OCI-LY3 (cell line): ENCODE results near the gene KIF3B.
"Not testable (repeated sequence)": the region's sequence is repeated elsewhere in the genome, so short reads cannot be mapped to it uniquely, and the experiment has no call there.

ENCODE experiments used
- H2AFZ ChIP-seq: fragments of 200-600, 300-600 bp; shearing (Covaris generic); 2 replicates; pipeline ENCODE4 v1.6.0; 2014; ENCODE audit warnings: antibody characterized with exemption, low read depth, low read length
- H3K27ac ChIP-seq: fragments of 200-600, 300-600 bp; sonication (generic); 2 replicates; pipeline ENCODE4 v1.5.1; 2014; ENCODE audit warnings: mild to moderate bottlenecking, low read length, moderate library complexity, mixed read lengths
- H3K27me3 ChIP-seq: fragments of 200-600, 300-600 bp; sonication (generic); 2 replicates; pipeline ENCODE4 v1.6.1; 2014; ENCODE audit warnings: low read depth, low read length, mixed read lengths
- H3K36me3 ChIP-seq: fragments of 200-600, 300-600 bp; sonication (generic); replicated peaks from 2 replicates; pipeline ENCODE3; 2014; ENCODE audit warnings: low read depth, low read length, mixed read lengths
- H3K4me1 ChIP-seq: fragments of 300-600, 200-600 bp; sonication (generic); 2 replicates; pipeline ENCODE4 v1.6.1; 2014; ENCODE audit warnings: low read length, mixed read lengths
- H3K4me2 ChIP-seq: fragments of 200-600, 300-600 bp; sonication (generic); 2 replicates; pipeline ENCODE4 v1.6.1; 2014; ENCODE audit warnings: low read length, mixed read lengths
- H3K4me3 ChIP-seq: fragments of 300-600, 200-600 bp; sonication (generic); 2 replicates; pipeline ENCODE4 v1.5.1; 2014; ENCODE audit warnings: antibody characterized with exemption, mild to moderate bottlenecking, low read length, moderate library complexity
- H3K79me2 ChIP-seq: fragments of 300-600, 200-600 bp; shearing (Covaris generic); 2 replicates; pipeline ENCODE4 v1.6.1; 2014; ENCODE audit warnings: mild to moderate bottlenecking, low read length, mixed read lengths
- H3K9ac ChIP-seq: fragments of 300-600, 200-600 bp; shearing (Covaris generic); 2 replicates; pipeline ENCODE4 v1.6.0; 2014; ENCODE audit warnings: mild to moderate bottlenecking, low read length, moderate library complexity
- H3K9me3 ChIP-seq: fragments of 200-600, 300-600 bp; shearing (Covaris generic); 2 replicates; pipeline ENCODE4 v1.6.1; 2014; ENCODE audit warnings: low read length, mixed read lengths; ENCODE audit not compliant: insufficient read depth
- H4K20me1 ChIP-seq: fragments of 200-600, 300-600 bp; sonication (generic); 2 replicates; pipeline ENCODE4 v1.6.1; 2016; ENCODE audit warnings: low read length, mixed read lengths; ENCODE audit not compliant: insufficient read depth
- EZH2phosphoT487 ChIP-seq: fragments of 200-600 bp; shearing (Covaris generic); IDR thresholded peaks from 2 replicates; pipeline ENCODE4 v1.6.1; 2018; ENCODE audit warnings: antibody characterized with exemption, mixed run types, low read depth
- TF ChIP-seq, protein P1 (sequence below): fragments of 200-600, 300-600 bp; sonication (generic); IDR thresholded peaks from 2 replicates; pipeline ENCODE4 v1.5.1; 2014; ENCODE audit warnings: antibody characterized with exemption, low read length, low read depth

KIF3B gene

GRCh38 chr20:32241807-32242206, 35.6 kb upstream of the KIF3B start:
- Histone ChIP-seq H3K79me2 (no peaks in the 10 kb centered on the region), H3K9ac (no peak overlapping the region), H4K20me1 (no peaks in the 10 kb centered on the region), H3K27ac (no peak overlapping the region), H3K36me3 (peaks cover 5% of the 10 kb centered on the region), H3K9me3 (no peaks in the 10 kb centered on the region), H3K4me1 (no peaks in the 10 kb centered on the region), H3K4me3 (no peak overlapping the region), H3K4me2 (no peak overlapping the region), H2AFZ (no peak overlapping the region), H3K27me3 (no peaks in the 10 kb centered on the region)
- TF ChIP-seq, protein P1, sequence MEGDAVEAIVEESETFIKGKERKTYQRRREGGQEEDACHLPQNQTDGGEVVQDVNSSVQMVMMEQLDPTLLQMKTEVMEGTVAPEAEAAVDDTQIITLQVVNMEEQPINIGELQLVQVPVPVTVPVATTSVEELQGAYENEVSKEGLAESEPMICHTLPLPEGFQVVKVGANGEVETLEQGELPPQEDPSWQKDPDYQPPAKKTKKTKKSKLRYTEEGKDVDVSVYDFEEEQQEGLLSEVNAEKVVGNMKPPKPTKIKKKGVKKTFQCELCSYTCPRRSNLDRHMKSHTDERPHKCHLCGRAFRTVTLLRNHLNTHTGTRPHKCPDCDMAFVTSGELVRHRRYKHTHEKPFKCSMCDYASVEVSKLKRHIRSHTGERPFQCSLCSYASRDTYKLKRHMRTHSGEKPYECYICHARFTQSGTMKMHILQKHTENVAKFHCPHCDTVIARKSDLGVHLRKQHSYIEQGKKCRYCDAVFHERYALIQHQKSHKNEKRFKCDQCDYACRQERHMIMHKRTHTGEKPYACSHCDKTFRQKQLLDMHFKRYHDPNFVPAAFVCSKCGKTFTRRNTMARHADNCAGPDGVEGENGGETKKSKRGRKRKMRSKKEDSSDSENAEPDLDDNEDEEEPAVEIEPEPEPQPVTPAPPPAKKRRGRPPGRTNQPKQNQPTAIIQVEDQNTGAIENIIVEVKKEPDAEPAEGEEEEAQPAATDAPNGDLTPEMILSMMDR: no peak

- peaks cover 5% of the 10 kb centered on the region; the same call in 1 of the 2 replicates for H3K4me1 ChIP-seq
- TF ChIP-seq EZH2phosphoT487: no peak
- H3K36me3 ChIP-seq: no peaks in the 10 kb centered on the region
- no peaks in the 10 kb centered on the region for H3K79me2 ChIP-seq
- H3K27me3 ChIP-seq: no peaks in the 10 kb centered on the region
- H2AFZ ChIP-seq: no peak overlapping the region
- no peak overlapping the region for H3K9ac ChIP-seq
- no peak overlapping the region for H3K27ac ChIP-seq
- no peaks in the 10 kb centered on the region for H4K20me1 ChIP-seq
- no peak overlapping the region for H3K4me2 ChIP-seq
- H3K9me3 ChIP-seq: no peaks in the 10 kb centered on the region
- no peak overlapping the region for H3K4me3 ChIP-seq
Observed at GRCh38 chr20:32244150-32244823, 33.2 kb upstream of the KIF3B start.

DNA sequence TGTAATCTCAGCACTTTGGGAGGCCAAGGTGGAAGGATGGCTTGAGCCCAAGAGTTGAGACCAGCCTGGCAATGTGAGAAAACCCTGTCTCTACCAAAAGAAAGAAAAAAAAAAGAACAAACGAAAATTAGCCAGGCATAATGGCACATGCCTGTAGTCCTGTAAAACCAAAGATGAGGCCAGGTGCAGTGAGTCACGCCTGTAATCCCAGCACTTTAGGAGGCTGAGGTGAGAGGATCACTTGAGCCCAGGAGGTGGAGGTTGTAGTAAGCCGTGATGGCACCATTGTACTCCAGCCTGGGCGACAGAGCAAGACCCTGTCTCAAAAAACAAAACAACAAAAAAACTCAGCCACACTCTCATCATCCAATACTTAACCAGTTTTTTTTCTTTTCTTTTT, 32.5 kb upstream of the KIF3B start:
- TF ChIP-seq, protein P1: no peak
- Histone ChIP-seq H4K20me1 (no peaks in the 10 kb centered on the region), H3K27ac (no peak overlapping the region), H3K4me1 (peaks cover 6% of the 10 kb centered on the region; the same call in 1 of the 2 replicates), H3K9ac (no peak overlapping the region), H3K27me3 (0 out of 2 replicates have a peak, but pooled peaks cover 2% of the 10 kb centered on the region), H3K36me3 (no peaks in the 10 kb centered on the region), H3K9me3 (no peaks in the 10 kb centered on the region), H3K4me2 (no peak overlapping the region), H2AFZ (no peak overlapping the region), H3K4me3 (no peak overlapping the region), H3K79me2 (no peaks in the 10 kb centered on the region)

GRCh38 chr20:32246208-32246607, 31.2 kb upstream of the KIF3B start:
- H3K27ac ChIP-seq, H3K4me2 ChIP-seq, H3K36me3 ChIP-seq, H3K79me2 ChIP-seq, H3K27me3 ChIP-seq, H3K9me3 ChIP-seq, H3K4me1 ChIP-seq, H4K20me1 ChIP-seq, H3K9ac ChIP-seq, H3K4me3 ChIP-seq, H2AFZ ChIP-seq: not testable (repeated sequence)

GRCh38 chr20:32248043-32248442, 29.4 kb upstream of the KIF3B start:
- no peak overlapping the region for H3K9ac ChIP-seq
- H2AFZ ChIP-seq: no peak overlapping the region
- no peaks in the 10 kb centered on the region for H3K36me3 ChIP-seq
- no peak overlapping the region for H3K27ac ChIP-seq
- peaks cover 11% of the 10 kb centered on the region; the same call in 1 of the 2 replicates for H3K27me3 ChIP-seq
- TF ChIP-seq, protein P1: no peak
- TF ChIP-seq EZH2phosphoT487: no peak
- H3K9me3 ChIP-seq: no peaks in the 10 kb centered on the region
- no peaks in the 10 kb centered on the region for H3K79me2 ChIP-seq
- H4K20me1 ChIP-seq: no peaks in the 10 kb centered on the region
- peaks cover 6% of the 10 kb centered on the region; the same call in 1 of the 2 replicates for H3K4me1 ChIP-seq
- H3K4me3 ChIP-seq: no peak overlapping the region
- H3K4me2 ChIP-seq: peak overlapping the region; percentile 27; the same call in 1 of the 2 replicates
